CD14-positive monocyte (primary cell): Measurements from ENCODE around the gene LY6G5B. TPM values are rescaled to one million over a fixed set of nuclear protein-coding genes. Genes with fewer than 3 reads are reported as not detected.
A peak's percentile ranks its signal among the peaks of the same experiment; 100 is the strongest.

Experiments used
- DNase-seq, 3 donors: peaks; one replicate each; pipeline ENCODE4 v3.0.0-alpha.2; 2011 to 2022
- H2AFZ ChIP-seq: 2 replicates; pipeline ENCODE4 v1.6.0; 2012; ENCODE audit warnings: mild to moderate bottlenecking, low read depth, low read length, inconsistent platforms; ENCODE audit not compliant: insufficient read depth, poor library complexity, severe bottlenecking
- H3K27ac ChIP-seq, 2 donors: 1 replicate in 1 of 2; 2 replicates in 1 of 2; pipeline ENCODE4 v1.5.1; 2012 to 2013; ENCODE audit warnings: low read length in 2 of 2, control low read depth in 1 of 2, inconsistent platforms in 1 of 2, low read depth in 1 of 2, mild to moderate bottlenecking in 1 of 2
- H3K27me3 ChIP-seq, 2 donors: one replicate each; pipeline versions ENCODE4 v1.6.0 to v1.6.1; 2011 to 2013; ENCODE audit warnings: low read length in 2 of 2; ENCODE audit not compliant: control insufficient read depth in 2 of 2, insufficient read depth in 2 of 2
- H3K36me3 ChIP-seq, 2 donors: replicated peaks in 1 of 2; 1 replicate in 1 of 2; 2 replicates in 1 of 2; pipeline versions ENCODE4 v1.5.1 to v1.6.1; 2012 to 2013; ENCODE audit warnings: low read length in 2 of 2, control low read depth in 1 of 2, inconsistent platforms in 1 of 2, mild to moderate bottlenecking in 1 of 2; ENCODE audit not compliant: insufficient read depth in 2 of 2, control insufficient read depth in 1 of 2
- H3K4me1 ChIP-seq, 2 donors: 1 replicate in 1 of 2; 2 replicates in 1 of 2; pipeline versions ENCODE4 v1.5.1 to v1.6.1; 2012 to 2013; ENCODE audit warnings: low read length in 2 of 2, control low read depth in 1 of 2, inconsistent platforms in 1 of 2, mild to moderate bottlenecking in 1 of 2, moderate library complexity in 1 of 2; ENCODE audit not compliant: insufficient read depth in 2 of 2, control insufficient read depth in 1 of 2
- H3K4me2 ChIP-seq: replicated peaks from 2 replicates; pipeline ENCODE3; 2012; ENCODE audit warnings: low read length, moderate library complexity, mild to moderate bottlenecking; ENCODE audit not compliant: poor library complexity, severe bottlenecking; ENCODE audit errors: extremely low read depth
- H3K4me3 ChIP-seq, 3 experiments: fragments of 200-600 bp in 1 of 3; sonication (generic) in 1 of 3; replicated peaks in 1 of 3; 1 replicate in 2 of 3; 2 replicates in 1 of 3; pipeline ENCODE4 v1.5.1; 2011 to 2013; ENCODE audit warnings: low read length in 3 of 3, mild to moderate bottlenecking in 3 of 3, control low read depth in 2 of 3, low read depth in 2 of 3, inconsistent platforms in 1 of 3, moderate library complexity in 1 of 3
- H3K79me2 ChIP-seq: 2 replicates; pipeline ENCODE4 v1.6.0; 2012; ENCODE audit warnings: mild to moderate bottlenecking, control low read depth, inconsistent platforms, low read length, moderate library complexity; ENCODE audit not compliant: insufficient read depth
- H3K9ac ChIP-seq: 2 replicates; pipeline ENCODE4 v1.6.0; 2017; ENCODE audit warnings: low read length, mild to moderate bottlenecking; ENCODE audit not compliant: insufficient read depth, poor library complexity, severe bottlenecking
- H3K9me3 ChIP-seq, 2 donors: replicated peaks in 1 of 2; 1 replicate in 1 of 2; 2 replicates in 1 of 2; pipeline versions ENCODE4 v1.5.1 to v1.6.1; 2012 to 2013; ENCODE audit warnings: low read length in 2 of 2, control low read depth in 1 of 2; ENCODE audit not compliant: control insufficient read depth in 1 of 2, insufficient read depth in 1 of 2
- H4K20me1 ChIP-seq: 2 replicates; pipeline ENCODE4 v1.6.0; 2012; ENCODE audit warnings: mild to moderate bottlenecking, low read length, control low read depth, moderate library complexity; ENCODE audit not compliant: insufficient read depth
- H3K27ac Mint-ChIP-seq, 7 donors: one replicate each; pipeline ENCODE4 v1.8.0; 2020; ENCODE audit warnings: mild to moderate bottlenecking in 7 of 7, mixed read lengths in 7 of 7, moderate library complexity in 6 of 7, inconsistent platforms in 2 of 7
- H3K27me3 Mint-ChIP-seq, 3 donors: one replicate each; pipeline ENCODE4 v1.8.0; 2021 to 2022; ENCODE audit warnings: low read depth in 3 of 3, mild to moderate bottlenecking in 3 of 3, mixed read lengths in 3 of 3, moderate library complexity in 3 of 3, inconsistent platforms in 1 of 3
- H3K36me3 Mint-ChIP-seq, 2 donors: one replicate each; pipeline ENCODE4 v1.8.0; 2020; ENCODE audit warnings: mixed read lengths in 2 of 2, inconsistent platforms in 1 of 2, mild to moderate bottlenecking in 1 of 2
- H3K4me1 Mint-ChIP-seq: one replicate; pipeline ENCODE4 v1.8.0; 2020; ENCODE audit warnings: mild to moderate bottlenecking, mixed read lengths
- H3K4me3 Mint-ChIP-seq, 2 donors: one replicate each; pipeline ENCODE4 v1.8.0; 2020; ENCODE audit warnings: mild to moderate bottlenecking in 2 of 2, mixed read lengths in 2 of 2, moderate library complexity in 1 of 2
- H3K9me3 Mint-ChIP-seq, 7 donors: one replicate each; pipeline ENCODE4 v1.8.0; 2020 to 2022; ENCODE audit warnings: mixed read lengths in 7 of 7, mild to moderate bottlenecking in 6 of 7, moderate library complexity in 6 of 7, inconsistent platforms in 2 of 7
- CTCF ChIP-seq: fragments of 200-600 bp; IDR thresholded peaks from one replicate; pipeline ENCODE4 v1.8.0; 2022; ENCODE audit warnings: antibody characterized with exemption, mild to moderate bottlenecking
- WGBS: methylation state at CpG from one replicate; pipeline ENCODE4 v1.1.5; 2013; ENCODE audit warnings: missing lambda C conversion rate; ENCODE audit not compliant: insufficient coverage; 5-methylcytosine and 5-hydroxymethylcytosine counted together
- intact Hi-C, 2 donors: fragments of 100-400 bp; cut with micrococcal nuclease; formaldehyde crosslinking; loops; one replicate each; pipeline versions ENCODE4 v1.15.0 to v1.15.1; 2023
- polyA plus RNA-seq, 3 donors: library from polyadenylated mRNA; depleted of rRNA in 1 of 3; unstranded in 2 of 3; stranded (reverse) in 1 of 3; fragments of 300-500 nt in 2 of 3; fragments of >200 nt in 1 of 3; fragmentation: Illumina TruSeq in 2 of 3; gene quantifications; 1 replicate in 2 of 3; 2 replicates in 1 of 3; pipeline ENCODE4 v1.2.3, GENCODE V29; 2012 to 2021

The LY6G5B gene
- polyA plus RNA-seq, 3 donors, result 0.17 to 55.1 TPM; not detected in 1

- H3K9me3 ChIP-seq, result no peaks in the 10 kb centered on the region
- peak overlapping the region; percentile 82 for H2AFZ ChIP-seq
- Mint-ChIP-seq H3K4me1 (peaks cover 28% of the 10 kb centered on the region), H3K27me3 (peaks cover 0 to 10% (median 5%) of the 10 kb centered on the region in 3 donors), H3K4me3 (peak overlapping the region; percentile 93 to 99), H3K36me3 (peaks cover 54 to 63% of the 10 kb centered on the region in 2 donors), H3K9me3 (no peaks in the 10 kb centered on the region), H3K27ac (peak overlapping the region; percentile 99 to 100 (median 100))
- H3K9ac ChIP-seq, result peak overlapping the region; percentile 95
- H3K4me1 ChIP-seq, result peaks cover 20 to 29% of the 10 kb centered on the region in 2 donors
- peaks cover 83% of the 10 kb centered on the region for H3K79me2 ChIP-seq
- H3K27me3 ChIP-seq, result no peaks in the 10 kb centered on the region
- intact Hi-C loops, result loop anchor here (1.0 to 2.0 kb wide), 2 partner anchors 14 to 31 kb away; partner anchors contain the start of gene PRRC2A (in 2 of the 2)
- peaks cover 30 to 61% of the 10 kb centered on the region in 2 donors for H3K36me3 ChIP-seq
- H3K27ac ChIP-seq, result peak overlapping the region; percentile 95 to 98
- peaks cover 32% of the 10 kb centered on the region for H4K20me1 ChIP-seq
- 4% methylated on average over 28 of the region's 29 CpGs for WGBS
- peak; percentile 80 to 93 (median 88) for DNase-seq
- peak overlapping the region; percentile 48 to 87 (median 76) for H3K4me3 ChIP-seq
- TF ChIP-seq CTCF, result no peak
- H3K4me2 ChIP-seq, result peak overlapping the region; percentile 88
Observed at GRCh38 chr6:31651602-31652191, 18.1 kb upstream of the LY6G5B start.

- H3K27me3 ChIP-seq, result no peaks in the 10 kb centered on the region
- peak overlapping the region; percentile 93 to 99 for H3K4me3 Mint-ChIP-seq
- no peaks in the 10 kb centered on the region for H3K9me3 ChIP-seq
- H3K36me3 Mint-ChIP-seq, result peaks cover 49 to 63% of the 10 kb centered on the region in 2 donors
- H3K27ac Mint-ChIP-seq, result peak overlapping the region; percentile 99 to 100 (median 100)
- peak overlapping the region; percentile 82 for H2AFZ ChIP-seq
- TF ChIP-seq CTCF, result no peak
- H3K4me2 ChIP-seq, result peak overlapping the region; percentile 88
- peak in 1 of 3 donors; percentile 83 for DNase-seq
- peak overlapping the region; percentile 95 to 98 for H3K27ac ChIP-seq
- H3K79me2 ChIP-seq, result peaks cover 88% of the 10 kb centered on the region
- peaks cover 27 to 61% of the 10 kb centered on the region in 2 donors for H3K36me3 ChIP-seq
- H3K4me1 Mint-ChIP-seq, result peaks cover 39% of the 10 kb centered on the region
- H3K4me1 ChIP-seq, result peaks cover 20 to 40% of the 10 kb centered on the region in 2 donors
- H3K27me3 Mint-ChIP-seq, result peaks cover 0 to 10% (median 5%) of the 10 kb centered on the region in 3 donors
- WGBS, result 5% methylated on average over 24 of the region's 37 CpGs
- H3K4me3 ChIP-seq, result peak overlapping the region; percentile 48 to 87 (median 76)
- H3K9me3 Mint-ChIP-seq, result peaks cover 0 to 2% (median 0%) of the 10 kb centered on the region in 7 donors
- peak overlapping the region; percentile 95 for H3K9ac ChIP-seq
- peaks cover 32% of the 10 kb centered on the region for H4K20me1 ChIP-seq
- intact Hi-C loops, result loop anchor here (1.0 to 2.0 kb wide), 2 partner anchors 12 to 32 kb away; partner anchors contain the start of gene PRRC2A (in 2 of the 2)
Observed at GRCh38 chr6:31652925-31653724, 16.7 kb upstream of the LY6G5B start.
